Measurements from ENCODE around the gene ZNF532.

GRCh38 chr18:58892488-58892887 lies 27.8 kb downstream of the ZNF532 start:
- TF ChIP-seq CTCF (IDR thresholded peaks at IDR 0.05) (no peak), ZFX (IDR thresholded peaks at IDR 0.05; ENCODE audit: borderline replicate concordance) (no peak)
